ENCODE measurements around the gene AKR1C3.
"Not testable (repeated sequence)": the region's sequence is repeated elsewhere in the genome, so short reads cannot be mapped to it uniquely, and the experiment has no call there.

The AKR1C3 gene

DNA sequence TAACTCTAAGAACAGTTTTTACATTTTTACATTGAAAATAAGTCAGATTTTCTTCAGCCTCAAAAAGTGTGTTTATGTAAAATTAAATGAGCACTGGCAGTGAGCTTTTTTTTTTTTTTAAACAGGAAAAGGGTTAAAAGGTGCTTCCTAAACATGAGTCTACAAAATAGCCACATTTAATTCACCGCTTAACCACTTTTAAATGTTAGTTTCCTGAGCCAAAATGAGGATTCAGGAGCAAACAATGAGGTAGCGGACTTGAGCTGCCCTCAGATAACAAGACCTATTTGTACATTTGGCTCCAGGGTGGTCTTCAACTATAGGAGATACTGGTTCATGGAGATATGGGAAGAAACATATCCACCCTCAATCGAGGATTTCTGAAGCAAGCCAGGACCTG, 22.8 kb downstream of the AKR1C3 start:
- DNase-seq (ENCODE audit: low read depth) = no peak
- H3K4me3 ChIP-seq (ENCODE audit: control insufficient read depth, low read depth, low read length) = no peak overlapping the region
- TF ChIP-seq, protein P1, sequence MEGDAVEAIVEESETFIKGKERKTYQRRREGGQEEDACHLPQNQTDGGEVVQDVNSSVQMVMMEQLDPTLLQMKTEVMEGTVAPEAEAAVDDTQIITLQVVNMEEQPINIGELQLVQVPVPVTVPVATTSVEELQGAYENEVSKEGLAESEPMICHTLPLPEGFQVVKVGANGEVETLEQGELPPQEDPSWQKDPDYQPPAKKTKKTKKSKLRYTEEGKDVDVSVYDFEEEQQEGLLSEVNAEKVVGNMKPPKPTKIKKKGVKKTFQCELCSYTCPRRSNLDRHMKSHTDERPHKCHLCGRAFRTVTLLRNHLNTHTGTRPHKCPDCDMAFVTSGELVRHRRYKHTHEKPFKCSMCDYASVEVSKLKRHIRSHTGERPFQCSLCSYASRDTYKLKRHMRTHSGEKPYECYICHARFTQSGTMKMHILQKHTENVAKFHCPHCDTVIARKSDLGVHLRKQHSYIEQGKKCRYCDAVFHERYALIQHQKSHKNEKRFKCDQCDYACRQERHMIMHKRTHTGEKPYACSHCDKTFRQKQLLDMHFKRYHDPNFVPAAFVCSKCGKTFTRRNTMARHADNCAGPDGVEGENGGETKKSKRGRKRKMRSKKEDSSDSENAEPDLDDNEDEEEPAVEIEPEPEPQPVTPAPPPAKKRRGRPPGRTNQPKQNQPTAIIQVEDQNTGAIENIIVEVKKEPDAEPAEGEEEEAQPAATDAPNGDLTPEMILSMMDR (conservative IDR thresholded peaks at IDR 0.05; ENCODE audit: control insufficient read depth, insufficient read depth, low read depth, low read length) = no peak

DNA sequence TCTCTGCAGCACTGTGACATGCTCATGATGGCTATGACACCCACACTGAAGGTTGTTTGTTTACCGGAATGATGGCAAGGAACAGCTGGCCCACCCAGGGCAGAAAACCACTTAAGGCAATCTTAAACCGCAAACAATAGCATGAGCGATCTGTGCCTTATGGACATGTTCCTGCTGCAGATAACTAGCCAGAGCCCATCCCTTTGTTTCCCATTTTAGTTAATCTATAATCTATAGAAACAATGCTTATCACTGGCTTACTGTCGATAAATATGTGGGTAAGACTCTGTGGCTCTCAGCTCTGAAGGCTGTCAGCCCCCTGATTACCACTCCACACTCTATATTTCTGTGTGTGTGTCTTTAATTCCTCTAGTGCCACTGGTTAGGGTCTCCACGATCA, 25.8 kb downstream of the AKR1C3 start:
- not testable (repeated sequence) for H3K4me3 ChIP-seq (ENCODE audit: control insufficient read depth, low read depth, low read length); DNase-seq (ENCODE audit: low read depth)

DNA sequence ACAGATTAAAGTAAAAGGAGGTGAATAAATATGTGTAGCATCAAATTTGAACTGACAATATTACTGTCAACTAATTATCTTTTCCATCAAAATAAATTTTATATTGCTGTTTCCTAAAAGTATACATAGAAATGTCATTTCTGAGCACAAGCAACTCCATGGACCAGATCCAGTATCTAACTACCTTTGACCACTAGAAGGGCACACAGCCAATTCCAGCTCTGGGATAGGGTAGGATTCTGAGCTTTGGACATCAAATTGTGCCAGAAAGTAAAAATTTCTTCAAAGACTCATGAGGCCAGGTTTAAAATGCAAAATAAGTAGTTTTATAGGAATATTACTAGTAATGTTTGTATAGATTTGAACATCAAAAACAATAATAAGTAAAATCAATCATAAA, 29.7 kb downstream of the AKR1C3 start:
- TF ChIP-seq, protein P1 (conservative IDR thresholded peaks at IDR 0.05; ENCODE audit: control insufficient read depth, insufficient read depth, low read depth, low read length) = no peak
- DNase-seq (ENCODE audit: low read depth) = no peak
- H3K4me3 ChIP-seq (ENCODE audit: control insufficient read depth, low read depth, low read length) = no peak overlapping the region

DNA sequence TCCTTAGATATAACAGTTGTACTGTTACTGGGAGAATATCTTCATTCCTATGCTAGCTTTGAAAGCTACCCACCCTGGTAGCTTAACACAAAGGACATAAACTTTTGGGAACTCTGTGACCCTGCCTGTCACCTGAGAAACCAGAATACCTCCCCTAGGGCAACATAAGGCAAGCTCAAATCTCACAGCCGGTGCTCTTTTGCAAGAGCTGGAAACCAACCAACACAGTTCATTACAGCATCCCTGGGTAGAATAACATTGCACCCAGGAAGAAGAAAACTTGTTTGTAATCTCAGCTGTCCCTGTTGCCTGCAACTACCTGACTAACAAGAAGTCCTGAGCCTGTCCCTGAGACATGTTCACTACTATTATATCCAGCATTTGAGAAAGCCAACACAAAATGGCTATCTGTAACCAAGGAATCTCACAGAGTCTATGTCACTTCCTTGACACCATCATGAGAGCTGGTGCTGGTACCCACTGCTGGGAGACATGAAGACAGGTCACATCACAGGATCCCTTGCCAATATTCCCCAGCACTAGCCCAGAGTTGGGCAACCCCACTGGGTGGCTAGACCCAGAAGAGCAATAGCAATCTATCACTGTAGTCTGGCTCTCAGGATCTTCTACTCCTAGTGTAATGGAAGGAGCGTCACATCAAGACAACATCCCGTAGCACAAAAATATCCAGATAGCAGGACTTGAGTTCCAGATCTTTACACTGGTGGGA, 31.3 kb downstream of the AKR1C3 start:
- H3K4me3 ChIP-seq (ENCODE audit: control insufficient read depth, low read depth, low read length) = no peak overlapping the region
- TF ChIP-seq, protein P1 (conservative IDR thresholded peaks at IDR 0.05; ENCODE audit: control insufficient read depth, insufficient read depth, low read depth, low read length) = no peak
- peak; percentile 0 for DNase-seq (ENCODE audit: low read depth)

DNA sequence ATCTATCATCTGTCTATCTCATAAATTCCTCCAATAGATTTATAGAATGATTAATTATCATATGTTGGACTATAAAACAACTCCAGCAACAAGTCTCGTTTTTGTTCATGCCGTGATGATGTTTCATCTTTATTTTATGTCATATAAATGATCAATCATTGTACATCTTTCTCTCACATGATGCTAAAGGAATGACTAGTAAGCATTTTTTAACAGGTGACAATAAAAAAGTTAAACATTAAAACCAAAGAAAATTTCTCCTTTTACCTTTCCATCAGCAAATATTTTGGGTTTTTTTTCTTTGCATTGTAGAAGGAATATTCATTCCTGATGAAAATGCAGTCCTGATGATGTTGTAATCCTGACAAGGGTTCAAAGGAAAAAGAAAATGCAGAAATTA, 41.4 kb downstream of the AKR1C3 start:
- TF ChIP-seq, protein P1 (conservative IDR thresholded peaks at IDR 0.05; ENCODE audit: control insufficient read depth, insufficient read depth, low read depth, low read length) = no peak
- DNase-seq (ENCODE audit: low read depth) = no peak
- no peak overlapping the region for H3K4me3 ChIP-seq (ENCODE audit: control insufficient read depth, low read depth, low read length)

DNA sequence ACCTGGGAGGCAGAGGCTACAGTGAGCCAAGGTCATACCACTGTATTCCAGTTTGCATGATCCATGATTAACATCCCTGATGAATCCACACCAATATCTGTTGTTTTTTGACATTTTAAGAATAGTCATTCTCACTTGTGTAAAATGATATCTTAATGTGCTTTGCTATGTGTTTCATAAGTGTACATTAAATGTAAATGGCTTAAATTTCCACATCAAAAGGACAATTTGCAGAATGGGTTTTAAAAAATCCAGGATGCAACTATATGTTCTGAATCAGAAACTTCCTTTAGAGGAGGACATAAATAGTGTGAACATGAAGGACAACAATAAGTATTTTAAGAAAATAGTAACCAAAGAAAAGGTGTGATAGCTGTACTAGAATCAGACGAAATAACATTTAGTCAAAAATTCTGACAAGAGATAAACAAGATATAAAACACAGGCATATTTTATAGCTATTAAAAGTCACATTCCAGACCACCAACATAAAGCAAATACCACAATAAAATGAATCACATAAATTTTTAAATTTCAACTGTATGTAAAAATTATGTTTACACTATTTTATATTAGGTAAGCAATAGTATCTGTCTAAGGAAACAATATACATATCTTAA, 42.4 kb downstream of the AKR1C3 start:
- TF ChIP-seq, protein P1 (conservative IDR thresholded peaks at IDR 0.05; ENCODE audit: control insufficient read depth, insufficient read depth, low read depth, low read length) = no peak
- H3K4me3 ChIP-seq (ENCODE audit: control insufficient read depth, low read depth, low read length) = no peak overlapping the region

DNA sequence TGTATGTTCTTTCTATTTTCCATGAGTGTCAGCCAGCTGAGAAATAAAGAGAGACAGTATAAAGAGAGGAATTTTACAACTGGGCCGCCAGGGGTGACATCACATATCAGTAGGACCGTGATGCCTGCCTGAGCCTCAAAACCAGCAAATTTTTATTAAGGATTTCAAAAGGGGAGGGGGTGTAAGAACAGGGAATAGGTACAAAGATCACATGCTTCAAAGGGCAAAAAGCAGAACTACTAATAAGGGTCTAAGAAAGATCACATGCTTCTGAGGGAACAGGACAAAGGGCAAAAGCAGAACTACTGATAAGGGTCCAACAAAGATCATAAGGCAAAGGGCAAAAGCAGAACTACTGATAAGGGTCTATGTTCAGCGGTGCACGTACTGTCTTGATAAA, 43.5 kb downstream of the AKR1C3 start:
- DNase-seq (ENCODE audit: low read depth); H3K4me3 ChIP-seq (ENCODE audit: control insufficient read depth, low read depth, low read length): not testable (repeated sequence)

More for the DNA sequence above, 42.4 kb downstream of the AKR1C3 start:
- DNase-seq (ENCODE audit: low read depth) = no peak

DNA sequence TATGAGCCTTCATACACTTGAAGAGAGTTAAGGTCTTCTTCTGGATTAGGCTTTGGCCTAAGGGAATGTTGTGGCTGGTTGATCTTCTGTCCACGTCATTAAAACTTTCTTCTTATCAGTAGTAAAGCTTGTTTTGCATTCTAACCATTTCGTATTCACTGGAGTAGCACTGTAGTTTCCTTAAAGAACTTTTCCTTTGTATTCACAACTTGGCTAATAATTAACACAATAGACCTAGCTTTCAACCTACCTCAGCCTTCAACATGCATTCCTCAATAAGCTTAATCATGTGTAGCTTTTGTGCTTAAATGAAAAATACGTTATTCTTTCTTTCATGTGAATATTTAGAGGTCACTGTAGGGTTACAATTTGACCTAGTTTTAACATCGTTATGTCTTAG, 48.0 kb downstream of the AKR1C3 start:
- no peak for DNase-seq (ENCODE audit: low read depth)
- H3K4me3 ChIP-seq (ENCODE audit: control insufficient read depth, low read depth, low read length) = no peak overlapping the region
- TF ChIP-seq, protein P1 (conservative IDR thresholded peaks at IDR 0.05; ENCODE audit: control insufficient read depth, insufficient read depth, low read depth, low read length) = no peak
